ENCODE results near the gene CALHM4. TPM values are rescaled to one million over a fixed set of nuclear protein-coding genes. Genes with fewer than 3 reads are reported as not detected.

Gene CALHM4
- total and polyA plus RNA-seq, 2 of the 8 experiments (the other 6 are each of a cell fraction or from before 2014, with no cell fraction given) = not detected

- no peak overlapping the region for H3K4ac ChIP-seq (replicated peaks; ENCODE audit: insufficient read length, low read depth, low read length)
Observed at GRCh38 chr6:116568111-116568510, 14.6 kb downstream of the CALHM4 start.

More at GRCh38 chr6:116568111-116568510, 14.6 kb downstream of the CALHM4 start:
- no peak overlapping the region for H4K5ac ChIP-seq (ENCODE audit: insufficient read length, low read depth, low read length)
- H3K9me3 ChIP-seq (ENCODE audit: insufficient read depth in 2 of 2, low read depth in 1 of 2, low read length in 1 of 2) = no peaks in the 10 kb centered on the region
- no peak overlapping the region for H3K56ac ChIP-seq (replicated peaks; ENCODE audit: insufficient read length, low read depth, low read length)
- DNase-seq (ENCODE audit: low read depth in 1 of 2, low spot score in 2 of 2) = no peak
- H2AFZ ChIP-seq (ENCODE audit: low read length) = no peak overlapping the region
- H3K23me2 ChIP-seq (ENCODE audit: low read depth, low read length) = peaks cover 3% of the 10 kb centered on the region; the same call in 1 of the 2 replicates
- no peak for FAIRE-seq
- no peak overlapping the region for H3K23ac ChIP-seq (ENCODE audit: insufficient read length)
- no peak overlapping the region for H3K9ac ChIP-seq (replicated peaks in 1 of 4; ENCODE audit: extremely low read depth in 1 of 4, low read depth in 3 of 4, low read length in 3 of 4)
- H2BK20ac ChIP-seq (ENCODE audit: low read length) = no peak overlapping the region
- H3K4me2 ChIP-seq (ENCODE audit: insufficient read depth in 1 of 2, low read depth in 2 of 2, low read length in 2 of 2) = no peak overlapping the region
- H3K4me1 ChIP-seq (replicated peaks in 1 of 4; ENCODE audit: control insufficient read depth in 3 of 4, insufficient read depth in 4 of 4, low read length in 3 of 4) = peaks cover 0 to 3% (median 1%) of the 10 kb centered on the region in 4 experiments; a peak in 3 of 7 replicates
- peaks cover 0 to 3% of the 10 kb centered on the region in 2 experiments for H4K20me1 ChIP-seq (replicated peaks in 1 of 2; ENCODE audit: control insufficient read depth in 1 of 2, insufficient read depth in 2 of 2, low read length in 2 of 2)
- no peak overlapping the region for H2BK120ac ChIP-seq (replicated peaks; ENCODE audit: low read depth, low read length)
- no peaks in the 10 kb centered on the region for H3K36me3 ChIP-seq (ENCODE audit: control insufficient read depth in 2 of 4, insufficient read depth in 4 of 4, low read length in 3 of 4)
- no peak overlapping the region for H2BK12ac ChIP-seq (ENCODE audit: low read depth, low read length)
- peaks cover 5 to 22% of the 10 kb centered on the region in 2 experiments; a peak in 3 of 4 replicates for H3K79me2 ChIP-seq (ENCODE audit: control insufficient read depth in 1 of 2, insufficient read depth in 2 of 2, low read length in 2 of 2)
- TF ChIP-seq GTF2F1 (IDR thresholded peaks at IDR 0.05; ENCODE audit: borderline replicate concordance, low read depth, low read length) = no peak
- no peak for TF ChIP-seq RXRA (IDR thresholded peaks at IDR 0.05; ENCODE audit: insufficient read depth, low read depth, low read length)
- no peak for TF ChIP-seq MAX (IDR thresholded peaks at IDR 0.05)
- no peak for TF ChIP-seq BRCA1 (IDR thresholded peaks at IDR 0.05; ENCODE audit: low read depth, low read length)
- TF ChIP-seq HDAC6 (IDR thresholded peaks at IDR 0.05; ENCODE audit: low read depth, low read length) = no peak
- no peak for TF ChIP-seq ATF3 (IDR thresholded peaks at IDR 0.05; ENCODE audit: insufficient read depth, low read depth, low read length)
- no peak for TF ChIP-seq RAD21 (IDR thresholded peaks at IDR 0.05 in 1 of 2, conservative IDR thresholded peaks at IDR 0.05 in 1 of 2; ENCODE audit: low read depth in 2 of 2, low read length in 2 of 2)
- no peak for TF ChIP-seq TAF1 (IDR thresholded peaks at IDR 0.05; ENCODE audit: low read depth, low read length)
- H2BK15ac ChIP-seq (ENCODE audit: low read length) = no peak overlapping the region
- no peak overlapping the region for H3K14ac ChIP-seq (ENCODE audit: insufficient read length)
- H3K27ac ChIP-seq (ENCODE audit: low read depth, low read length) = no peak overlapping the region
- POLR2A ChIA-PET (ENCODE audit: partially characterized antibody) = no interaction called here
- H4K8ac ChIP-seq (ENCODE audit: extremely low read depth, insufficient read depth, low read length) = no peak overlapping the region
- no peak overlapping the region for H2AK5ac ChIP-seq (ENCODE audit: low read depth, low read length)
- H4K91ac ChIP-seq (replicated peaks; ENCODE audit: insufficient read length, low read length) = no peak overlapping the region
- H3K79me1 ChIP-seq (ENCODE audit: low read depth, low read length) = peaks cover 2% of the 10 kb centered on the region; the same call in 1 of the 2 replicates
- H3K27me3 ChIP-seq (replicated peaks in 1 of 4; ENCODE audit: control insufficient read depth in 3 of 4, extremely low read depth in 1 of 4, insufficient read depth in 3 of 4, low read length in 3 of 4) = no peaks in the 10 kb centered on the region
- CTCF ChIA-PET (ENCODE audit: partially characterized antibody) = interaction anchor here (0.6 to 5.9 kb wide), 9 partner anchors 8 to 351 kb away, joined by 3 to 59 read pairs (median 5); partner anchors contain the start of gene CALHM4
- no peak overlapping the region for H3K4me3 ChIP-seq (ENCODE audit: extremely low read depth in 1 of 4, insufficient read depth in 2 of 4, low read depth in 3 of 4, low read length in 4 of 4)
- H2BK5ac ChIP-seq (ENCODE audit: low read depth, low read length) = no peak overlapping the region
- no peak overlapping the region for H3K18ac ChIP-seq (ENCODE audit: extremely low read depth, low read length)
